GM12892 (cell line): ENCODE data around the gene ACCSL.

Source experiments
- POLR2A ChIP-seq: IDR thresholded peaks from 2 replicates; pipeline ENCODE4 v1.6.1; 2011; ENCODE audit warnings: low read depth, low read length, control low read depth
- POLR2AphosphoS5 ChIP-seq: IDR thresholded peaks from 2 replicates; pipeline ENCODE4 v1.6.1; 2011; ENCODE audit warnings: low read depth, low read length, control low read depth

GRCh38 chr11:44029507-44029845 is 18.3 kb upstream of the ACCSL start:
- TF ChIP-seq POLR2AphosphoS5 (no peak), POLR2A (no peak)
